ENCODE data around the gene PTPRM. TPM values are rescaled to one million over a fixed set of nuclear protein-coding genes. Genes with fewer than 3 reads are reported as not detected.

The PTPRM gene
- total RNA-seq, 1 experiment from 2014 or later, result 14.5 TPM

- Histone ChIP-seq H4K20me1 (ENCODE audit: insufficient read depth) (no peaks in the 10 kb centered on the region), H3K79me2 (ENCODE audit: insufficient read depth, low read length) (no peaks in the 10 kb centered on the region), H3K36me3 (ENCODE audit: control insufficient read depth in 1 of 2, insufficient read depth in 2 of 2, low read length in 2 of 2) (no peaks in the 10 kb centered on the region), H3K4me3 (replicated peaks in 1 of 2; ENCODE audit: low read depth in 1 of 2, low read length in 2 of 2) (no peak overlapping the region), H3K27me3 (ENCODE audit: insufficient read depth, low read length) (no peaks in the 10 kb centered on the region), H3K27ac (ENCODE audit: low read depth, low read length) (no peak overlapping the region), H3K9me2 (ENCODE audit: insufficient read depth) (no peaks in the 10 kb centered on the region), H3K9me3 (ENCODE audit: control insufficient read depth in 1 of 2, insufficient read depth in 1 of 2, low read depth in 1 of 2, low read length in 2 of 2) (no peaks in the 10 kb centered on the region), H2AFZ (ENCODE audit: low read depth, low read length, poor library complexity, severe bottlenecking) (no peak overlapping the region), H3K4me1 (ENCODE audit: control insufficient read depth in 1 of 2, insufficient read depth in 2 of 2, low read length in 2 of 2) (no peaks in the 10 kb centered on the region), H3K9ac (ENCODE audit: low read length) (no peak overlapping the region), H3K4me2 (ENCODE audit: low read length) (no peak overlapping the region)
- ChIA-PET RAD21 (ENCODE audit: low non-redundant PET in 1 of 2, low total read pairs in 2 of 2, uncharacterized antibody in 2 of 2, unreplicated experiment in 2 of 2) (no interaction called here), POLR2A (no interaction called here), CTCF (no interaction called here)
- intact Hi-C loops (cut with micrococcal nuclease), result no loop called here
- TF ChIP-seq TCF7L2 (IDR thresholded peaks at IDR 0.05; ENCODE audit: borderline replicate concordance, extremely low read depth, insufficient read depth, insufficient read length) (no peak), EZH2 (IDR thresholded peaks at IDR 0.05) (no peak), SRF (IDR thresholded peaks at IDR 0.05; ENCODE audit: low read depth) (no peak), RAD21 (IDR thresholded peaks at IDR 0.05; ENCODE audit: low read depth) (no peak), CEBPB (IDR thresholded peaks at IDR 0.05; ENCODE audit: low read depth) (no peak), FOSL1 (IDR thresholded peaks at IDR 0.05; ENCODE audit: low read depth) (no peak), YY1 (IDR thresholded peaks at IDR 0.05; ENCODE audit: extremely low read depth, insufficient replicate concordance, low read depth, low read length) (no peak), SIN3A (IDR thresholded peaks at IDR 0.05; ENCODE audit: low read depth) (no peak), POLR2A (IDR thresholded peaks at IDR 0.05; ENCODE audit: borderline replicate concordance, extremely low read depth, insufficient read depth, insufficient read length) (no peak)
- TF ChIP-seq, protein P1, sequence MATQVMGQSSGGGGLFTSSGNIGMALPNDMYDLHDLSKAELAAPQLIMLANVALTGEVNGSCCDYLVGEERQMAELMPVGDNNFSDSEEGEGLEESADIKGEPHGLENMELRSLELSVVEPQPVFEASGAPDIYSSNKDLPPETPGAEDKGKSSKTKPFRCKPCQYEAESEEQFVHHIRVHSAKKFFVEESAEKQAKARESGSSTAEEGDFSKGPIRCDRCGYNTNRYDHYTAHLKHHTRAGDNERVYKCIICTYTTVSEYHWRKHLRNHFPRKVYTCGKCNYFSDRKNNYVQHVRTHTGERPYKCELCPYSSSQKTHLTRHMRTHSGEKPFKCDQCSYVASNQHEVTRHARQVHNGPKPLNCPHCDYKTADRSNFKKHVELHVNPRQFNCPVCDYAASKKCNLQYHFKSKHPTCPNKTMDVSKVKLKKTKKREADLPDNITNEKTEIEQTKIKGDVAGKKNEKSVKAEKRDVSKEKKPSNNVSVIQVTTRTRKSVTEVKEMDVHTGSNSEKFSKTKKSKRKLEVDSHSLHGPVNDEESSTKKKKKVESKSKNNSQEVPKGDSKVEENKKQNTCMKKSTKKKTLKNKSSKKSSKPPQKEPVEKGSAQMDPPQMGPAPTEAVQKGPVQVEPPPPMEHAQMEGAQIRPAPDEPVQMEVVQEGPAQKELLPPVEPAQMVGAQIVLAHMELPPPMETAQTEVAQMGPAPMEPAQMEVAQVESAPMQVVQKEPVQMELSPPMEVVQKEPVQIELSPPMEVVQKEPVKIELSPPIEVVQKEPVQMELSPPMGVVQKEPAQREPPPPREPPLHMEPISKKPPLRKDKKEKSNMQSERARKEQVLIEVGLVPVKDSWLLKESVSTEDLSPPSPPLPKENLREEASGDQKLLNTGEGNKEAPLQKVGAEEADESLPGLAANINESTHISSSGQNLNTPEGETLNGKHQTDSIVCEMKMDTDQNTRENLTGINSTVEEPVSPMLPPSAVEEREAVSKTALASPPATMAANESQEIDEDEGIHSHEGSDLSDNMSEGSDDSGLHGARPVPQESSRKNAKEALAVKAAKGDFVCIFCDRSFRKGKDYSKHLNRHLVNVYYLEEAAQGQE (IDR thresholded peaks at IDR 0.05; ENCODE audit: low read depth), result no peak
- TF ChIP-seq, protein P2, sequence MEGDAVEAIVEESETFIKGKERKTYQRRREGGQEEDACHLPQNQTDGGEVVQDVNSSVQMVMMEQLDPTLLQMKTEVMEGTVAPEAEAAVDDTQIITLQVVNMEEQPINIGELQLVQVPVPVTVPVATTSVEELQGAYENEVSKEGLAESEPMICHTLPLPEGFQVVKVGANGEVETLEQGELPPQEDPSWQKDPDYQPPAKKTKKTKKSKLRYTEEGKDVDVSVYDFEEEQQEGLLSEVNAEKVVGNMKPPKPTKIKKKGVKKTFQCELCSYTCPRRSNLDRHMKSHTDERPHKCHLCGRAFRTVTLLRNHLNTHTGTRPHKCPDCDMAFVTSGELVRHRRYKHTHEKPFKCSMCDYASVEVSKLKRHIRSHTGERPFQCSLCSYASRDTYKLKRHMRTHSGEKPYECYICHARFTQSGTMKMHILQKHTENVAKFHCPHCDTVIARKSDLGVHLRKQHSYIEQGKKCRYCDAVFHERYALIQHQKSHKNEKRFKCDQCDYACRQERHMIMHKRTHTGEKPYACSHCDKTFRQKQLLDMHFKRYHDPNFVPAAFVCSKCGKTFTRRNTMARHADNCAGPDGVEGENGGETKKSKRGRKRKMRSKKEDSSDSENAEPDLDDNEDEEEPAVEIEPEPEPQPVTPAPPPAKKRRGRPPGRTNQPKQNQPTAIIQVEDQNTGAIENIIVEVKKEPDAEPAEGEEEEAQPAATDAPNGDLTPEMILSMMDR (IDR thresholded peaks at IDR 0.05 in 2 of 3, conservative IDR thresholded peaks at IDR 0.05 in 1 of 3; ENCODE audit: borderline replicate concordance in 1 of 3, insufficient read depth in 1 of 3, low read depth in 2 of 3, low read length in 2 of 3), result no peak
- TF ChIP-seq, protein P3, sequence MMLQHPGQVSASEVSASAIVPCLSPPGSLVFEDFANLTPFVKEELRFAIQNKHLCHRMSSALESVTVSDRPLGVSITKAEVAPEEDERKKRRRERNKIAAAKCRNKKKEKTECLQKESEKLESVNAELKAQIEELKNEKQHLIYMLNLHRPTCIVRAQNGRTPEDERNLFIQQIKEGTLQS (IDR thresholded peaks at IDR 0.05), result no peak
- TF ChIP-seq, protein P4, sequence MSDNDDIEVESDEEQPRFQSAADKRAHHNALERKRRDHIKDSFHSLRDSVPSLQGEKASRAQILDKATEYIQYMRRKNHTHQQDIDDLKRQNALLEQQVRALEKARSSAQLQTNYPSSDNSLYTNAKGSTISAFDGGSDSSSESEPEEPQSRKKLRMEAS (IDR thresholded peaks at IDR 0.05), result no peak
- DNase-seq (ENCODE audit: low read depth, low spot score) (no peak), ATAC-seq (no peak)
- BruUV-seq (replicated peaks), result no TSS peak
These were observed 774.5 kb downstream of the PTPRM start for GRCh38 chr18:8341481-8342230.

Data from HCT116 (cell line).